HG02870 (cell line): ENCODE measurements around the gene ADAM33.

Experiments
- ATAC-seq: cut with Tn5 transposase; IDR thresholded peaks from one replicate; pipeline ENCODE4 v1.9.1; 2021; ENCODE audit warnings: mild to moderate bottlenecking, moderate library complexity; ENCODE audit not compliant: unreplicated experiment

The ADAM33 gene

DNA sequence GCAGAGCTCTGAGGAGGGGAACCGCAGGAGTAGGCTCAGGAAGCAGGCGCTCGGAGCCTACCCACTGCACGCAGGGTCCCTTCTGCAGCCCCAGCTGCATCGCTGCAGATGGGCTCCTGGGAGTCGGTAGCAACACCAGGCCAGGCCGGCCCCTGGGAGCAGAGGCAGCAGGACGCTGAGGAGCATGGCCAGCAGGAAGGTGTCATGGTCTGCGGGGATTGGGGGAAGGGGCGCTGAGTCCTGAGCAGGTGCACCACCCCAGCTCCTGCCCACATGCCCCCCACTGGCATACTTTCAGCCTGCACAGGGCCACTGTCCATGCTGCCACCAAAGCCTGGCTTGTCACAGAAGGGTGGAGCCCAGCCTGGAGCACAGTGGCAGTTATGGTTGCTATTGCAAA is 10.9 kb downstream of the ADAM33 start:
- no peak for ATAC-seq

DNA sequence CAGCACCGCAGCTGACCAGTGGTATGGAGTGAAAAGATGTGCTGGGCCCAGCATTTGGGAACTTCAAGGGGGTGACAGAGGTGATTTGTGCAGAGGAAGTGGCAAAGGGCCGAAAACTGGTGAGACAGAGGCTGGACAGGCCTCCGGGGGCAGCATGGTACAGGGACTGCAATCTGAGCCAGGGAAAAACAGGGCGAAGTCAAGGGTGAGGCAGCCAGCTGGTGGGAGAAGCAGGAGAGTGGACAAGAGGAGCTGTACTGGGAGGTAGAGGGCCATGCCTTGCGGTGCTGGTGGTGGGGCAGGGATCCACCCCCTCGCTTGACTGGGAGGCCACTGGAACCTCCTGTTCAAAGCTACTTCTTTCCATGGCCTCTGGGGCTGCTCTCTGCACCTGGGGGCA is 11.3 kb downstream of the ADAM33 start:
- no peak for ATAC-seq

DNA sequence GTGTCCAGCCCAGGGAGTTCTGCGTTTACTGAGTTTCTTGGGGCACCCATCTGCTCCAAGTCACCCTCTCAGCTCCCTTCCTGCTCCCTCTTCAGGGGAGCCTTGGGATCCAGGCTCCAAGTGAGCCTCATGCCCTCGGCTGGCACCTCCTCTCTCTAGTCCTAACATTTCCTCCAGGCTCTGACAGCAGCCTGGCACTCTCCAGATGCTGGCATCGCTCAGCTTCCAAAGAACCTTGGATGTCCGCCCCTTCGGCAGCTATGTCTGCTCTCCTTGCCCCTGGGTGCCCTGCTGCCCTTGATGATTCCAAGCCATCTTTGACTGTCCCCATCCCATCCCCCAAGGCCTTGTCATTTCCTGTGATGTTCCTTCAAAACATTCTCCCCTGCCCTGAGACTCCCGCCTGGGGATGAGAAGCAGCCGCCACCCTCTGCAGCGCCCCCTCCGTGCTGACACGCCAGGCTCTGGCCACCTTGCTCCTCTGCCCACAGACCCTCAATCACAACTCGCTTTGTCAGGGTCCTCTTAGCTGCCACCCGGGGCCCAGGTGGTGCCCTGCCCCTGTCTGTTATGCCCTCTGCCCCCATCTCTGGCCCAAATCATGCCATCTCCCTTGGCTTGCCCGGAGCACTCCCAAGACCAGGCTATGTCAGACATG is 12.0 kb downstream of the ADAM33 start:
- no peak for ATAC-seq

- no peak for ATAC-seq
Measured at GRCh38 chr20:3667434-3668037, 14.3 kb downstream of the ADAM33 start.

DNA sequence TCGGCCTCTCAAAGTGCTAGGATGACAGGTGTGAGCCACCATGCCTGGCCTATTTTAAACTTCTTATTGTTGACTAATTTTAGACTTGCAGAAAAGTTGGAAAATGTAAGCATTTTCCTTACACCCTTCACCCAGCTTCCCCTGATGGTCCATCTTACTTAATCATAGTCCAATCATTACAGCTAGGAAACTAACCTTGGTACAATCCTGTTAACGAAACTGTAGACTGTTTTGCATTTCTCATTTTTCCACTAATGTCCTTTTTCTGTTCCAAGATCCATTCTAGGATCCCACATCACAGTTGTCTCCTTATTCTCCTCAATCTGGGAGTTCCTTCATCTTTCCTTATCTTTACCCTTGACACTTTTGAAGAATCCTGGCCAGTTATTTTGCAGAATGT is 18.0 kb downstream of the ADAM33 start:
- no peak for ATAC-seq

- ATAC-seq: no peak
Measured at GRCh38 chr20:3663031-3663701, 18.6 kb downstream of the ADAM33 start, which contains the start of gene GFRA4. TSS of gene GFRA4 (minus strand) at chr20:3663399. CDS start at chr20:3663399, 0 bp downstream.

GRCh38 chr20:3661814-3662665 is 19.8 kb downstream of the ADAM33 start:
- ATAC-seq: no peak

GRCh38 chr20:3661060-3661813 is 20.6 kb downstream of the ADAM33 start:
- ATAC-seq: no peak

DNA sequence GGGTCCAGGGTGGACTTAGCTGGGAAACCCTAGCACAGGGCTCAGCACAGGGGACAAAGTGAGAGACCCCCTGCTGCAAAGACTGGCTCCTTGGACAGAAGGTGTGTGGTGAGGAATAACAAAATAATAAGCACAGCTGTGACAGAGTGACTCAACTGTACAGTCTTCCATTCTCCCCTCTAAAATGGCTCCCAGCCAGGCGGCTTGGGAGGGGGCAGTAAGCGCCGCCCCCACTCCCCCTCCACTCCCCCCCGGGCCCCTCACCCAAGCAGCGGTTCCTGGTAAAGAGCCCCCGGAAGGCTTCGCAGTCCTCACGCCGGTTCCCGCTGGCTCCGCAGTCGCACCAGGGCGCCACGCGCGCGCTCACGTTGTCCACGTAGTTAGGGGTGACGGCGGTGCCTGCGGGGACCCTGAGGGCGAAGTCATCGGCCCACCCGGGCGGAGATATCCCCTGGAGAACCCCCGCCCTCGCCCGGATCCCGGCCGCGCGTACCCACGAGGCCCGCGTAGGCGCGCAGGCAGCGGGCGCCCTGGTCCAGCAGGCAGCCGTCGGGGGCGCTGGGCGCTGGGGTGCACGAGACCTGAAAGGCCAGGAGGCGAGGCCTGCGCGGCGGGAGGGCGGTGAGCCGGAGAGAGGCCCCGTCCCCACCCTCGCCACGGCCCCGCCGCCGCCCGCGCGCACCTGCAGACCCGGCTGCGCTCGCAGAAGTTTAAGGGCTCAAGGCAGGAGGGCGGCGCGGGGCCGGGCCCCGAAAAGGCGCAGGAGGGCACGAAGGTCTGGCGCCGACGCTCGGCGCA is 21.3 kb downstream of the ADAM33 start:
- ATAC-seq: no peak

DNA sequence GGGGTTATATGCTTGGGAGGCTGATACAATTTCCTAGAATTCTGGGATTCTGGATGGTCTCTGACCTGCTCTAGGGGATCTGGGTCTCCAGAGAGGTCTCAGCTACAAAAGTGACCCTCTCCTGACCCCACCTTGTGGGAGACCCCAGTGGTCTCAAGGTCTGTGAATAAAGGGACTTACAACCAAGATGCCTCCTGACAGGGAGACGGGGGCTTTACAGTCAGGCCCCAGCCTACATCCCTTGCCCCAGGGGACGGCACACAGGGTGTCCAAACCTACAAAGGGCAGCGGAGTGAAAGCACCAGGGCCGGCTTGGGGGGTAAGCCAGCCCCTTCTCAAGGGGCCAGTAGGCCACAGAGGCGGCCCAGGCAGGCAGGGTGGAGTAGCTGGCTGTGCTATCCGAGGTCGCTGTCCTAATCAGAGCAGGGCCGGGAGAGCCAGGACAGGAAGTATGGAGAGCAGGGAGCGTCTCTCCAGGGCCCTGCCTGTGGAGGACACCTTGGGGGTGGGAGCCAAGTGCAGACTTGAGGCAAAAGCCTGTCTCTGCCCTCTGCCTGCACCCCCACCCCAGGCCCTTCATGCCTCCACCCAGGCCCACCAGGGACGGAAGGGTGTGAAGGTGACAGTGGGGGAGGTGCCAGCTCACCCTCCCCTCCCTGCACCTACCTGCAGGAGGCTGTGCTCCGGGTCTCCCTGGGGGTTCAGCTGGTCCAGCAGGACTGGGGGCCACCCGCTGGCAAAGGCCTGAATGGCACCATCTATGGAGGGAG is 22.1 kb downstream of the ADAM33 start:
- ATAC-seq: no peak

- peak; percentile 95 for ATAC-seq
Measured at GRCh38 chr20:3658716-3659491, 22.9 kb downstream of the ADAM33 start.

- ATAC-seq: no peak
Measured at GRCh38 chr20:3658019-3658715, 23.6 kb downstream of the ADAM33 start.

DNA sequence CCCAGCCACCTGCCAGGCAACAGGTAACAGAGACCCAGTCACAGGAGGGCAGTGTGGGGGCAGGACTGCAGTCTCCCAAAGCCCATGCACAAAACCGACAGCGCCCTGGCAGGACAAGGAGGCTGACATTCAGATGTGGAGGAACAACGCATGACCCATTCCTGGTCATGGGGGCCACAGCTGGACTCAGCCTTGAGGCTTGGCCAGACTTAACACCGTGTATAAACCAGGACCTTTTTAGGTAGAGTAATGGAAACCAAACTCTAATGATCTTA is 26.7 kb downstream of the ADAM33 start:
- ATAC-seq: no peak

- no peak for ATAC-seq
Measured at GRCh38 chr20:3654326-3655130, 27.3 kb downstream of the ADAM33 start.

DNA sequence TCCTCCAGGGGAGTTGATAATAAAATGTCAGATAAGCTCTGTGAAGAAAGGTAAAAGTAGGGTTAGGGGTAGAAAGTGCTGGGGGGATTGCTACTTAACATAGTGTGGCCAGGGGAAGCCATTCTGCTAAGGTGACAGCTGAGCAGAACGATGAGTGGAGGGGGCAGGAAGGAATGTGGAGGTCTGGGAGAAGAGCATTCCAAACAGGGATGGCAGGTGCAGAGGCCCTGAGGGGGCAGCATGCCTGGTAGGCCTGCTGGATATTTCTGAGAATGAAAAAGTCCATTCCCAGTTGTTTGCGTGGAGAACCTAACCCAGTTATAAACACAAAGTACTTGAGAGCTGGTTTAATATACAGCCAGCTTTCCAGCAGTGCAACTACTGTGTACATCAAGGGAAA is 27.9 kb downstream of the ADAM33 start:
- ATAC-seq: no peak

DNA sequence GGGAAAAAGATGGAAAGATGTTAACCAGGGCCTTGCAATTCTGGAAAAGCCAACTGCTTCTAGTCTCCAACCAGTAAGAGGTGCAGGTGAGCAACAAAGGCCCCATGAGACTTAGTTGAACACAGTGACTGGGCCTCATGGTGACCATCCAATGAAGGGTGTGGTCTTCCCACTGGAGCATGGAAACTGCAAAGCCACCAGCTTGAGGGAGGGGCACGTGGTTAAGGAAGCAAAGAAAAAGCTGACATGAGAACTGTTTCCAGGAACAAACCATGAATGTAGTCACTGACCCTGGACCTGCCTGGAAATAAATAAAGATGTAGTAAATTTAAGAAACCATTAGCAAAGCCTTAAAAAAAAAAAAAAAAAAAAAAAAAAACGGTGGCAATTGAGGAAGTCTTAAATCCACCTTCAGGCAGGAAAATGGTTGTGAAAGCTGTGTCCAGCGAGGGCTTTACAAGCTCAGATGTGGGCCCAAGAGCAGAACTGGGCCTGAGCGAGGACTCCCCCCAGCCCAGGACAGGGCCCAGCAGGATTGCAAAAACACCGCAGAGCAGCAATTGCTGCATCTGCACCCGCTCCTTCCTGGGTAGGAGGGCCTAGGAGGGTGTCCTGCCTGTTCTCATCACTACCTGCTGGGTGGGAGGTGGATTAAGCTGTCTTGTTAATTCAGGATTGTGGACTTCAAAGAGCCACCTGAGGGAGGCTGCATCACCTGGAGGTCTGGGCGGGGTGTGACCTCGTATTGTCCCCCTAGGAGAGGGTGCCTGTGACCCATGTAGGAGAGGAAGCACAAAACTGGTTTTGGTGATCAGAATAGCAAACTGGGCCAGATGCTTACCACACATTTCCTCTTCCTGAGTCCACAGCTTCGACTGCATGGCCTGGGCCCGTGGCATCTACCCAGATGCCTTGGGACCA is 28.9 kb downstream of the ADAM33 start:
- ATAC-seq: no peak
